HG03066 (cell line): ENCODE data around the gene TACC2.
"Not testable (repeated sequence)": the region's sequence is repeated elsewhere in the genome, so short reads cannot be mapped to it uniquely, and the experiment has no call there.

ENCODE experiments used
- ATAC-seq: cut with Tn5 transposase; IDR thresholded peaks from one replicate; pipeline ENCODE4 v1.9.1; 2021; ENCODE audit warnings: low read depth; ENCODE audit not compliant: unreplicated experiment

TACC2 gene

DNA sequence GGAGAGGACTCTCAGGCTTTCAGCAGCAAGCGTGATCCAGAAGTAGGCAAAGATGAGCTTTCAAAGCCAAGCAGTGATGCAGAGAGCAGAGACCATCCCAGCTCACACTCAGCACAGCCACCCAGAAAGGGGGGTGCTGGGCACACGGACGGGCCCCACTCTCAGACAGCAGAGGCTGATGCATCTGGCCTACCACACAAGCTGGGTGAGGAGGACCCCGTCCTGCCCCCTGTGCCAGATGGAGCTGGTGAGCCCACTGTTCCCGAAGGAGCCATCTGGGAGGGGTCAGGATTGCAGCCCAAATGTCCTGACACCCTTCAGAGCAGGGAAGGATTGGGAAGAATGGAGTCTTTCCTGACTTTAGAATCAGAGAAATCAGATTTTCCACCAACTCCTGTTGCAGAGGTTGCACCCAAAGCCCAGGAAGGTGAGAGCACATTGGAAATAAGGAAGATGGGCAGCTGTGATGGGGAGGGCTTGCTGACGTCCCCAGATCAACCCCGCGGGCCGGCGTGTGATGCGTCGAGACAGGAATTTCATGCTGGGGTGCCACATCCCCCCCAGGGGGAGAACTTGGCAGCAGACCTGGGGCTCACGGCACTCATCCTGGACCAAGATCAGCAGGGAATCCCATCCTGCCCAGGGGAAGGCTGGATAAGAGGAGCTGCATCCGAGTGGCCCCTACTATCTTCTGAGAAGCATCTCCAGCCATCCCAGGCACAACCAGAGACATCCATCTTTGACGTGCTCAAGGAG lies 95.5 kb downstream of the TACC2 start:
- no peak for ATAC-seq

DNA sequence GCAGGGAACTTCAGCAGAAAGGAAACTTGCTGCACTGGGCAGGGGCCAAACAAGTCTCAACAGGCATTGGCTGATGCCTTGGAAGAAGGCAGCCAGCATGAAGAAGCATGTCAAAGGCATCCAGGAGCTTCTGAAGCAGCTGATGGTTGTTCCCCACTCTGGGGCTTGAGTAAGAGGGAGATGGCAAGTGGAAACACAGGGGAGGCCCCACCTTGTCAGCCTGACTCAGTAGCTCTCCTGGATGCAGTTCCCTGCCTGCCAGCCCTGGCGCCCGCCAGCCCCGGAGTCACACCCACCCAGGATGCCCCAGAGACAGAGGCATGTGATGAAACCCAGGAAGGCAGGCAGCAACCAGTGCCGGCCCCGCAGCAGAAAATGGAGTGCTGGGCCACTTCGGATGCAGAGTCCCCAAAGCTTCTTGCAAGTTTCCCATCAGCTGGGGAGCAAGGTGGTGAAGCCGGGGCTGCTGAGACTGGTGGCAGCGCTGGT lies 96.5 kb downstream of the TACC2 start:
- no peak for ATAC-seq

DNA sequence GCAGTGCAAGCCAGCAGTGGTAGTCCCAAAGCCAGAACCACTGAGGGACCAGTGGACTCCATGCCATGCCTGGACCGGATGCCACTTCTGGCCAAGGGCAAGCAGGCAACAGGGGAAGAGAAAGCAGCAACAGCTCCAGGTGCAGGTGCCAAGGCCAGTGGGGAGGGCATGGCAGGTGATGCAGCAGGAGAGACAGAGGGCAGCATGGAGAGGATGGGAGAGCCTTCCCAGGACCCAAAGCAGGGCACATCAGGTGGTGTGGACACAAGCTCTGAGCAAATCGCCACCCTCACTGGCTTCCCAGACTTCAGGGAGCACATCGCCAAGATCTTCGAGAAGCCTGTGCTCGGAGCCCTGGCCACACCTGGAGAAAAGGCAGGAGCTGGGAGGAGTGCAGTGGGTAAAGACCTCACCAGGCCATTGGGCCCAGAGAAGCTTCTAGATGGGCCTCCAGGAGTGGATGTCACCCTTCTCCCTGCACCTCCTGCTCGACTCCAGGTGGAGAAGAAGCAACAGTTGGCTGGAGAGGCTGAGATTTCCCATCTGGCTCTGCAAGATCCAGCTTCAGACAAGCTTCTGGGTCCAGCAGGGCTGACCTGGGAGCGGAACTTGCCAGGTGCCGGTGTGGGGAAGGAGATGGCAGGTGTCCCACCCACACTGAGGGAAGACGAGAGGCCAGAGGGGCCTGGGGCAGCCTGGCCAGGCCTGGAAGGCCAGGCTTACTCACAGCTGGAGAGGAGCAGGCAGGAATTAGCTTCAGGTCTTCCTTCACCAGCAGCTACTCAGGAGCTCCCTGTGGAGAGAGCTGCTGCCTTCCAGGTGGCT lies 97.7 kb downstream of the TACC2 start:
- ATAC-seq: no peak

DNA sequence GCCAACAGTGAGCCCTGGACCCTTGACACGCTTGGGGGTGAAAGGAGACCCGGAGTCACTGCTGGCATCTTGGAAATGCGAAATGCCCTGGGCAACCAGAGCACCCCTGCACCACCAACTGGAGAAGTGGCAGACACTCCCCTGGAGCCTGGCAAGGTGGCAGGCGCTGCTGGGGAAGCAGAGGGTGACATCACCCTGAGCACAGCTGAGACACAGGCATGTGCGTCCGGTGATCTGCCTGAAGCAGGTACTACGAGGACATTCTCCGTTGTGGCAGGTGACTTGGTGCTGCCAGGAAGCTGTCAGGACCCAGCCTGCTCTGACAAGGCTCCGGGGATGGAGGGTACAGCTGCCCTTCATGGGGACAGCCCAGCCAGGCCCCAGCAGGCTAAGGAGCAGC lies 98.5 kb downstream of the TACC2 start:
- no peak for ATAC-seq

DNA sequence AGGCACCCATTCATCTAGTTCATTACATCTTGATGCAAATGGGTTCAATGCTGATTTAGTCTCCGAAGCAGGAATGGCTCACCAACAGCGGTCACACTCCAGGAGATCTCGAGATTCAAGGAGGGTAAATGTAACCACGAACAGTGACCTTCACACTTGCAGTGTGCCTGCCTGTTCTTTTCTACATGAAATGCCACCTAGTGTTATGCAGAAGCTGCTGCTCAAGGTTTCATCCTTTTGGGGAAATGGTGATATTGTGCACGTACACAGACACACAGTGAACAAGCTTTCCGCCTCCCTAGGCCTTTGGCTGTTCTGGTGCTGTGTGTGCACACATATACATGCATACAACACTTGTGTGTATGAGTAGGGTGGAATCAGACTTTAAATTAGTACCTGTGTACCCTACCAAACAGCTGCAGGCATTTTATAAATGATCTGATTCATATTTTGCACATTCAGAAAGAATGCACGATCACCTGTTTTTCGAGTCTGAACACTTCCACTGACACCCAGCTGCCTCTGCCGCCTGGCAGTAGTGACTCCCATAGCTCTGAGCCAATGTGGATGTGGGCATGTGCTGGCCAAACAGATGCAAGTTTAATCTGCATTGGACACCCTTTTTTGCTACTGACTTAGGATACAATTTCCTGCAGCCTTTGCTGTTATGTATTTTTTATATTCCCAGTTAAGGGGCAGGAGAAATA lies 100.5 kb downstream of the TACC2 start:
- no peak for ATAC-seq

DNA sequence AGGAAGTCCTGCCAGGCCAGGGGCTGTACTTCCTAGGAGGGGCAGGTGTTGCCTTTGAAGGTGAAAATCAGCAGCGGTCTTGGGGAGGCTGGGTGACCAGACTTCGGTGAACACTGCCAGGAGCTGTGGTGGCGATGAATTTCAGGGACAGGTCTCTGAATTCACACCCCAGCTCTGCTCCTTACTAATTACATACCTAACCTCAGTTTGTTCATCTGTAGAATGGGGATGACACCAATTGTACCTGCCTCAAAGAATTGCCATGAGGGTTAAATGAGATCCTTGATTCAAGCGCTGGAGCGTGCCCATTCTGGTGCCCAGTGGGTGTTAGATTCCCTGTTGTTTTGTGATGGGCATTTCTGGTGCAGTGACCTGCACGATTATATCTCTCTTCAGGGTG lies 102.8 kb downstream of the TACC2 start:
- no peak for ATAC-seq

DNA sequence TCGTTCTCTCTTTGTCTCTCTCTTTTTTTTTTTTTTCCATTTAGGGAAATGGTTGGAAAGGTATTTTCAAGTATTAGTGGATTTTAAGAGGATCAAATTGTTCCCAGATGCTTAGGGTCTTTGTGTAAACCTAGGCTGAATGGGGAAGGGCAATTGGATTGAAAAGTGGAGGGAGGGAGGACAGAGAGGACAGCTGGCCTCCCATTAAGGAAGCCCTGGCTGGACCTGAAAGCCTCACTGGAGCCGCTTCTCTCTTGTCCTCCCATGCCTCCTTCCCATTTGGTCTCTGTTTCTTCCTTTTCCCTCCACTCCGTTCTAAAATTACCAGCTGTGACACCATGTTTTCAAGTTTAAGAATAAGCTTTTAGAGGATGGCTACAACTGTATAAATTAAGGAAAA lies 104.1 kb downstream of the TACC2 start:
- ATAC-seq: no peak

DNA sequence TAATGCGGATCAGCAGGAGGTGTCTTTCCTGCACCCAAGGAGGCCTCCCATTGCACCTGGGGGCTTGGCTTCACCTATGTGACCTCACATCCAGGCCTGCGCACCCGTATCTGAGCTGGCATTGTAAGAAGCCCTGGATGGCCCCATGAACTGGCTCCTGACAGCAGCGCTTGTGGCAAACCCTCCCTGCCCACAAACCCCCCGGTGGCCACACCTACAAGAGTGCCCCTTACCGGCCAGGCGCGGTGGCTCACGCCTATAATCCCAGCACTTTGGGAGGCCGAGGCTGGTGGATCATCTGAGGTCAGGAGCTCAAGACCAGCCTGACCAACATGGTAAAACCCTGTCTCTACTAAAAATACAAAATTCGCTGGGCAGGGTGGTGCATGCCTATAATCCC lies 107.2 kb downstream of the TACC2 start:
- ATAC-seq: not testable (repeated sequence)

DNA sequence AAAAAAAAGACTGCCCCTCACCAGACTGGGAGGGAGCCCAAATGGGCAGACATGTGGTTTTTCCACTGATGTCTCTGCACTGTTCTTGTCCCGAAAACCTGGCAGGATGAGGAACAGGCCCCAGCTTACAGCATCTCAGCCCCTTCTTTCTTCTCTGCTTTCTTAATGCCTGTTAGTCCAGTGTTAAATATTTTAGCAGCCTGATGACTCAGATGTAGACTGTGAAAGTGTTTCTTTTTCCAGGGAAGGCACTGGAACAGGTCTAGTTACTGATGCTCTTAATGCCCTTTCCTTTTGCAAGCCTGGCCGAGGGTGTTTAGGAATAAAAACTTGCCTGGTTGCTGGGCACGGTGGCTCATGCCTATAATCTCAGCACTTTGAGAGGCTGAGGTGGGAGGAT lies 107.7 kb downstream of the TACC2 start:
- no peak for ATAC-seq

DNA sequence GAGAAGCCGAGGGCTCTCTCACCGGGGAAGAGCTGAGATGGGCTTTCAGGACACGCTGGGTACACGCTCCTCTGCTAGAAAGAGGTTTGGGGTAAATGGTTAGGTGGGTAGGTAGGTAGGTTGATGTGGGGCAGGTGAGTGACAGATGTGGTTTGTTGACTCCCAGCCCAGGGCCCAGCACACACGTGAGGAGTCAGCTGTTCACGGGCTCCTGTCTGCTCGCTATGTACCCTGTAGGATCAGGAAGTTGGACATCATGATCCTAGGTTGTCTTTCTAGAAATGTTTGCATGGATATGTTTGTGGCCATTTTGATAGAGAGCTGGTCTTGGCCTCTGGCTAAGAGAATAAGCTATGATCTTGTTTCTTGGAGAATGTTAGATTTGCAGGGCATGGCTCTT lies 109.0 kb downstream of the TACC2 start:
- no peak for ATAC-seq

DNA sequence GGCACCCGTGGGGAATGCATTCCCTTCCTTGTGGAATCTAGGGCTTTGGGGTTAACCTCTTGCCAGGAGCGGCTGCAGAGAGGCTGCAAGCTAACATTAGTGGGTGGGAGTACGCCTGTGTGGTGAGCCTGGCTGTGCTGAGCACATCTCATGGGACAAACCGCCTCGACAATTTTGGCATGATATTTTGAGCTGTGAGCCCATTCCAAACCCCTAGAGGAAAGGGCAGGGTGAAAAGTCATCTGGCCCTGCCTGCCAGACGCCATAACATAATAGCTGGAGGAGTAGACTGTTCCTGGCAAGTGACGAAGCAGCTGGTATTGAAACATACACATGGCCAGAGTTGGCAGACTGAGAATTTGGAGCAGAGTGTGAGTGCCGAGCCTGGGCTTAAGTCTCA lies 110.0 kb downstream of the TACC2 start:
- ATAC-seq: no peak

DNA sequence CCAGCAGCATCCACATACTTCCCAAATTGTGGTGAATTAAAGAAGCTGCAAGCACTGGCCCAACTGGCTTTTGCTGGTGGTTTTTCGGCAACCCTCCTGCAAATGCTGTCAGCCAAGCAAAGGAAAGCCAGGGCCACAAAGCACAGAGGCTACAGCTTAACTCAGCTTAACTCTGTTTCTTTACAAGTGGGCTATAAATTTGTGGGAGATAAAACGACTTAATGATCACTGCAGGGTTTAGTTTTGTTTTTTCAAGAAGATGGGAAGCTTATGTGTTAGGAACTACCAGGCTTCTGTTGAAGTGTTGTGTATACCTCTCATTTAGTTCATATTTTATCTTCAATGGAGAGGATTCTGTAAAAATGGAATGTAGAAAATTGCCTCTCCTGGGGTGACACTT lies 110.6 kb downstream of the TACC2 start:
- ATAC-seq: no peak

DNA sequence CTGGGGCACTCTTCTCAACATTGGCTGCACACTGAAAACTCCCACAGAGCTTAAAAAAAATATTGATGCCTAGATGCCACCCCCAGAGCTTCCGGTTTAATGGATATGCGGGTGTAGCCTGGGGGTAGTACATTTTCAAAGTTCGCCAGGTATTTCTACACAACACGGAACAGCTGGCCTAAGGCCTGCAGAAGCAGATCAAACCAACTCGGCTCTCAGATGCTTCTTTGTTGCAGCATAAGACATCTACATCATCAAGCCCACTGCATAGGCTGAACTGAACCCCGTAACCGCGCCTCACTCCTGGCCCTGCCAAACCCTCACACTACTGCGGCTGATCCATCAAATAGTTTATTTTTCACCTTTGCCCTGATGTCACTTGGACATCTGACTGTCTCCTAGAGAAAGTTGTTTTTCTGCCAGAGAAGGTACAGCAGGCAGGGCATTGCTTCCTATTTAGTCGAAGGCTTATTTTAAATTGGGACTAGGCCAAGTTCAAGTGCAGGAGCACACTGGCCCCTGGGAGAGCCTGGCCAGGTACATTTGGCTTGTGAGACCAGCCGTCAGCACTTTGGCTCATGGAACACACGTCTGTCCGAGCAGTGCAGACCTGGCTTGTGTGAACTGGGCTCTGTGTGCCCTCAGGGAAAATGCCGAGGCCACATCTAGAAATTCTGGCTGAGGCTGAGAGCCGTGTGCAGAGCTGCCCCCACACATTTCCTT lies 113.3 kb downstream of the TACC2 start:
- ATAC-seq: no peak

DNA sequence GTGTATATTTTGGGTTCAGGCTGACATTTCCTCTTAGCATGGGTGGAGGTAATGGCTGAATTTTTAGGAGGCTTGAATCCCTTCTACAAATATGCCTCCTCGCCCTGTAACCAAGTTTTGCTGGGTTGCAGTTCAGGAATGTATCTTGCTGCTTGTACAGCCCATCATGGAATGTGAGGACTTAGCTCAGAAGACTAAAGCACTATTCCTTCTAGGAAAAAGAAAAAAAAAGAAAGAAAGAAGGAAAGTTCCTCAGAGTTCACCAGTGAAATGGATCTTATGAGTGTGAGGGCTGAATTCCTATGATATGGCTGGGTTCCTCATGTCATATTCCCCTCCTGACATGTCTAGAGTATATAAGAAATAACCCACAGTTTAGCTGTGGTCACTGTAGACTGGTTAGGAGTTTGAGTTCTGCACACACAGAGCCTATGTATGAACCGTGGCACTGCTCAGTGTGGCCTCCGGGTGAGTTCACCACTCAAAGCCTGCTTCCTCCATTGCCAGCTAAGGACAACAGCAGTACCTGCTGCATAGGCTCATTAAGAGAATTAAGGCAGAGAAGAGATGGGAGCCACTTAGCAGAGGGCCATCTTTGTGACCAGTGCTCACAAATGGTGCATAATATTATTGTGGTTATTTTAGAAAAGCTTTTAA lies 114.0 kb downstream of the TACC2 start:
- ATAC-seq: no peak

DNA sequence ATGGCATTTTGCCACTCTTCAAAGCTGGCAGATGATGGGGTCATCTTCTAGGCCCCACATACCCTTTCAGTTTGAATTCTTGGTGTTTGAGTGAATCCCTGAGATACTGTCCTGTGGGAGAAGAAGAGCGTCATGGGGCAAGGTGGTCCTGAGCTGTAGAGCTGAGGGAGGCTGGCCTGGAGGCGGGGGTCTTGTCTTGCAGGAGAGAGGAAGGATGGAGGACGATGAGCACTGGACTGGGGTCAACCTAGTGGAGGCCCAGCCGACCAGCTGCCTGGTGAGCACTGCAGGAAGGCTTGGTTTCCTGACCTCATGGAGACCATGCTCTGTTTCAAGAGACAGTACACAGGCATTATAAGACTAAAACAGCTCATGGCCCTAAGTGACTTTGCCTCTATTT lies 114.6 kb downstream of the TACC2 start:
- ATAC-seq: no peak

DNA sequence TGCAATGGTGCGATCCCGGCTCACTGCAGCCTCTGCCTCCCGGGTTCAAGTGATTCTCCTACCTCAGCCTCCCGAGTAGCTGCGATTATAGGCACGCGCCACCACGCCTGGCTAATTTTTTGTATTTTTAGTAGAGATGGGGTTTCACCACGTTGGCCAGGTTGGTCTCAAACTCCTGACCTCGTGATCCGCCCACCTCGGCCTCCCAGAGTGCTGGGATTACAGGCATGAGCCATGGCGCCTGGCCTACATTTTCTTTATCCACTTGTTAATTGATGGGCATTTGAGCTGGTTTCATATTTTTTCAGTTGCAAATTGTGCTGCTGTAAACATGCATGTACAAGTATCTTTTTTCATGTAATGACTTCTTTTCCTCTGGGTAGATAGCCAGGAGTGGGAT lies 119.8 kb downstream of the TACC2 start:
- ATAC-seq: not testable (repeated sequence)

DNA sequence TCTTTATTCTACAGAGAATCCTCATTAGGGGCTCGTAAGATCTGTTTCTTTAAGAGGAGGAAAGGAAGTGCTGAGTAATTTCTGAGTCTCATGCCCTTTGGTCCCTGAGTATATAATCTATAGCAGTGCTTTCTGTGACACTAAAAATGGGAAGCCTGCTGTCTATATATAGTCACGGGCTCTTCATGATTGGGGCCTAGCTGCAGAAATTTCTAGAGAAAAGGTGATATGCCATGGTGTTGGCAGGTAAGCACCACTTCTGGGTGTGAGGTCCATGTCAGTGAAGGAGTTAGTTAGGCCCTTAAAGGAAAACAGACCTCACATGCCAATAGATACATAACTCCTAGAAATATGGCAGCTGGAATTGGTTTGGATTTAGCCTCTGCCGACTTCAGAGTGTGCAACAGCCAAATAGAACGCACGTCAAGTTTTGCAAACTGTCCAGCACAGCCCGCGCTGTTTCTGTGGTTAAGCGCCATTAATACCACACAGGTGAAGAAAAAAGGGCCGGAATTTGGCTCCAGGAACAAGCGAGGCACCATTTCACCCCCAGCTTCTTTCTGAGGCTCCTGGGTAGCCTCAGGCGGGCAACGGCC lies 123.2 kb downstream of the TACC2 start:
- ATAC-seq: no peak

DNA sequence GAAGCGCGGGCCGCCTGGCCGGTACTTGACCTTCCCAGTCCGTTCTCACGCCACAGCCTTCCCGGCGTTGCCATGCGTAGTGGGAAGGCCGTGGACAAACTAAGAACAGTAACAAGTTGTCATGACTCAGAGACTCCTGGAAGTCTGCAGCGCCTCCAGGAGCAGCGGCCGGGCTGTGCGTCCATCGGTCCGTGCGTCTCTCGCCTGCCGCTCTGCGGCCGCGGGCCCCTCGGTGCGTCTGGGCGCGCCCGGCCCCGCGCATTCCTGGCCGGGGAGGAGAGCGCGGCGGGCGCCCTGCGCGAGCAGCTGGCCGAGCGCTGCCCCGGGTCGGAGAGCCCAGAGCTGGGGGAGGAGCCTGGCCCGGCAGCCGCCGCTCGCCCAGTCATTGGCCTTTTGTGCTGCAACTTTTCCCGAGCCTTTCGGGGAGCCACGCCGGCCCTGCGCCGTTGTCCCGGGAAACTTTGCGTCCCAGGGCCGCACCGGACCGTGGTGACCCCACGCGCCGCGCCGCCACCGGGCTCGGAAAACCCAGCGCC lies 123.7 kb downstream of the TACC2 start:
- no peak for ATAC-seq

DNA sequence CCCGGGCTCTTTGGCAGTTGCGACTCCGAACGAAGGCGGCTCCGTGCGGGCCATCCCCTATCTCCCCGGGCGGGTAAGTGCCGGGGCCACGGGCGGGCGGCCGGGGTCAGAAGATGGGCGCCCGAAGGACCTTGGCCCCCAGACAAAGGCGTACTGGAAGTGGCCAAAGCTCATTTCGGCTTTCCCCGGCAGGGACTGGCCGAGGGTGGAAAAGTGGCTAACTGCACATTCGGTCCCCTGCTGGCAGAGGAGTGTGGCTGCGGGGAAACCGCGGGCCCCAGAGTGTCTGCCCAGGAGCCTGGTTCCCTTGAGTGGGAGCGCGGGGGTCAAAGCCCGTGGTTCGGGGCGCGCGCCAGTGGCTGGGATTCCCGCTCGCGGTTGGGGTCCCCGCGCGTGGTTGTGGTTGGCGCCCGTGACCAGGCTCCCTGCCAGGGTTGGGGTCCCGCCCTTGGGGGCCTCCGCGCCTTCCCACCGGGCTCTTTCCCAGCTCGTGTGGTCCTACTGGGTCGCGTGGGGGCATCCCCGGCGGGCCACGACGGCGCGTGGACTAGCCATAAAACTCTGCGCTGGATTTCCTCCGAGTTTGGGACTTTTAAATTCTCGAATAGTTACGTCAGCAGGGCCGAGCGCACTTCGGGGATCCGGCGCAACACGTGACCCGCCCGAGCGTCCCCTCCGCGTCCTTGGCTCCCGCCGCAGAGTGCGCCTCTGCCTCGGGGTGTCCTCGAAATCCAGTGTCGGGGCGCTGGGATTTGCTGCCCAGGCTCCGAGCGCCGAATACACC lies 124.4 kb downstream of the TACC2 start:
- ATAC-seq: no peak
